Stomach (tissue), 9 donors: Measurements from ENCODE around the gene TEX29. TPM values are rescaled to one million over a fixed set of nuclear protein-coding genes. Genes with fewer than 3 reads are reported as not detected.

ENCODE experiments used
- DNase-seq, 2 donors: peaks; one replicate each; pipeline versions ENCODE4 v3.0.0 to v3.0.0-alpha.2; 2013 to 2019
- H3K27ac ChIP-seq, 5 donors: fragments of 200-600 bp in 4 of 5; sonication (generic) in 4 of 5; one replicate each; pipeline ENCODE4 v1.5.1; 2013 to 2019; ENCODE audit warnings: mild to moderate bottlenecking in 1 of 5, moderate library complexity in 1 of 5
- H3K27me3 ChIP-seq, 3 donors: fragments of 200-600 bp; sonication (generic); one replicate each; pipeline ENCODE4 v1.5.1; 2017 to 2019; ENCODE audit warnings: mixed run types in 1 of 3
- H3K36me3 ChIP-seq, 4 donors: fragments of 200-600 bp; sonication (generic); 1 replicate in 3 of 4; 2 replicates in 1 of 4; pipeline ENCODE4 v1.5.1; 2016 to 2019
- H3K4me1 ChIP-seq, 4 donors: fragments of 200-600 bp; sonication (generic); one replicate each; pipeline ENCODE4 v1.5.1; 2016 to 2019
- H3K4me3 ChIP-seq, 4 donors: fragments of 200-600 bp; sonication (generic) in 3 of 4; one replicate each; pipeline ENCODE4 v1.5.1; 2016 to 2019; ENCODE audit warnings: mild to moderate bottlenecking in 1 of 4
- H3K9me3 ChIP-seq, 4 donors: fragments of 200-600 bp; sonication (generic); one replicate each; pipeline ENCODE4 v1.5.1; 2016 to 2019
- EP300 ChIP-seq: sonication (generic); formaldehyde crosslinking; IDR thresholded peaks from one replicate; pipeline ENCODE4 v1.6.1; 2017; ENCODE audit warnings: antibody characterized with exemption
- POLR2A ChIP-seq, 4 donors: fragments of 450-650 bp; IDR thresholded peaks; one replicate each; pipeline ENCODE4 v1.6.1; 2016; ENCODE audit warnings: antibody characterized with exemption in 4 of 4, control low read depth in 2 of 4, mild to moderate bottlenecking in 1 of 4, moderate library complexity in 1 of 4
- POLR2AphosphoS5 ChIP-seq, 3 donors: sonication (generic); formaldehyde crosslinking; IDR thresholded peaks; one replicate each; pipeline ENCODE4 v1.6.1; 2016; ENCODE audit warnings: antibody characterized with exemption in 3 of 3
- WGBS, 5 donors: extraction: QIAGEN DNeasy Blood & Tissue Kit in 3 of 5; methylation state at CpG; one replicate each; pipeline versions ENCODE4 v1.1.5 to v1.1.7; 2013 to 2018; 5-methylcytosine and 5-hydroxymethylcytosine counted together
- intact Hi-C: fragments of 100-400 bp; cut with DNase I; formaldehyde crosslinking; loops from one replicate; pipeline ENCODE4 v1.15.1; 2023; ENCODE audit warnings: low total_unique reads
- polyA plus RNA-seq, 3 donors: library from polyadenylated mRNA; stranded (reverse); fragments of 200-250 nt; gene quantifications; one replicate each; pipeline ENCODE4 v1.2.3, GENCODE V29; 2013
- total RNA-seq, 5 donors: library from RNA; depleted of rRNA; stranded (reverse); fragments of >200 nt; gene quantifications; one replicate each; pipeline versions ENCODE4 v1.1.0 to v1.2.3, GENCODE V29; 2014 to 2016
- TF ChIP-seq, protein P1 (sequence below), 7 experiments: fragments of 450-650 bp in 4 of 7; fragments of 200-600 bp in 3 of 7; sonication (generic) in 3 of 7; IDR thresholded peaks; one replicate each; pipeline ENCODE4 v1.5.1; 2016 to 2019; ENCODE audit warnings: antibody characterized with exemption in 7 of 7, control low read depth in 2 of 7, mild to moderate bottlenecking in 1 of 7
- donor health status: healthy with polysubstance abuse.
- donor health status: Bipolar disorder and iron deficiency.
- donor health status: healthy.

The TEX29 gene
- total and polyA plus RNA-seq, 8 donors: 0.87 to 2.2 TPM; not detected in 6

DNA sequence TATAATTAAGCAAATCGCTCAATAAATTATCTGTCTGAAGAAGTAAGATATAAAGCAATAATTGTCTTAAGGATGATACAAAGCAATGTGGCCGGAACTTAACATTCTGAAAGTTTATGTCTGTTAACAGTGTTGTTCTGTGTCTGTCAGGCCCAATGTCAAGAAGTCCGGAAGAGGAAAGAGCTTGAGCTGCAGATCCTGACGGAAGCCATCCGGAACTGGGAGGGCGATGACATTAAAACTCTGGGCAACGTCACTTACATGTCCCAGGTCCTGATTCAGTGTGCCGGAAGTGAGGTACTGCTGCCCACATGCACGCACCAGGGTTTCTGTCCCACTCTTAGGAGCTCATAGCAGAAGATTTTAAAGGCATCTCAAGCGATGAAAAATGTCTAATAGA, 45.1 kb upstream of the TEX29 start:
- TF ChIP-seq EP300: no peak
- no peak for TF ChIP-seq POLR2A (IDR thresholded peaks at IDR 0.05)
- TF ChIP-seq, protein P1, sequence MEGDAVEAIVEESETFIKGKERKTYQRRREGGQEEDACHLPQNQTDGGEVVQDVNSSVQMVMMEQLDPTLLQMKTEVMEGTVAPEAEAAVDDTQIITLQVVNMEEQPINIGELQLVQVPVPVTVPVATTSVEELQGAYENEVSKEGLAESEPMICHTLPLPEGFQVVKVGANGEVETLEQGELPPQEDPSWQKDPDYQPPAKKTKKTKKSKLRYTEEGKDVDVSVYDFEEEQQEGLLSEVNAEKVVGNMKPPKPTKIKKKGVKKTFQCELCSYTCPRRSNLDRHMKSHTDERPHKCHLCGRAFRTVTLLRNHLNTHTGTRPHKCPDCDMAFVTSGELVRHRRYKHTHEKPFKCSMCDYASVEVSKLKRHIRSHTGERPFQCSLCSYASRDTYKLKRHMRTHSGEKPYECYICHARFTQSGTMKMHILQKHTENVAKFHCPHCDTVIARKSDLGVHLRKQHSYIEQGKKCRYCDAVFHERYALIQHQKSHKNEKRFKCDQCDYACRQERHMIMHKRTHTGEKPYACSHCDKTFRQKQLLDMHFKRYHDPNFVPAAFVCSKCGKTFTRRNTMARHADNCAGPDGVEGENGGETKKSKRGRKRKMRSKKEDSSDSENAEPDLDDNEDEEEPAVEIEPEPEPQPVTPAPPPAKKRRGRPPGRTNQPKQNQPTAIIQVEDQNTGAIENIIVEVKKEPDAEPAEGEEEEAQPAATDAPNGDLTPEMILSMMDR (IDR thresholded peaks at IDR 0.05): no peak
- no peak for TF ChIP-seq POLR2AphosphoS5 (IDR thresholded peaks at IDR 0.05)
- no peak for DNase-seq
- Histone ChIP-seq H3K4me1 (peaks cover 0 to 6% (median under 1%) of the 10 kb centered on the region in 4 donors), H3K9me3 (no peaks in the 10 kb centered on the region), H3K27ac (no peak overlapping the region), H3K36me3 (peaks cover 12 to 91% (median 84%) of the 10 kb centered on the region in 4 donors), H3K27me3 (no peaks in the 10 kb centered on the region), H3K4me3 (no peak overlapping the region)
- 90 to 96% (median 94%) methylated on average over 10 of the region's 10 CpGs for WGBS, 5 donors
- intact Hi-C loops: no loop called here

GRCh38 chr13:111275995-111276618, 44.3 kb upstream of the TEX29 start:
- DNase-seq: no peak
- Histone ChIP-seq H3K27ac (no peak overlapping the region), H3K9me3 (no peaks in the 10 kb centered on the region), H3K36me3 (peaks cover 15 to 93% (median 84%) of the 10 kb centered on the region in 4 donors), H3K27me3 (no peaks in the 10 kb centered on the region), H3K4me1 (peaks cover 0 to 5% (median 2%) of the 10 kb centered on the region in 4 donors), H3K4me3 (no peak overlapping the region)
- WGBS, 5 donors: 84 to 94% (median 91%) methylated on average over 4 to 5 of the region's 5 CpGs
- intact Hi-C loops: no loop called here
- TF ChIP-seq POLR2AphosphoS5 (IDR thresholded peaks at IDR 0.05): no peak

- no peak for DNase-seq
- intact Hi-C loops: no loop called here
- no peak overlapping the region for H3K4me3 ChIP-seq
- H3K9me3 ChIP-seq: no peaks in the 10 kb centered on the region
- peaks cover 0 to 20% (median 13%) of the 10 kb centered on the region in 4 donors for H3K4me1 ChIP-seq
- TF ChIP-seq POLR2AphosphoS5 (IDR thresholded peaks at IDR 0.05): no peak
- TF ChIP-seq, protein P1 (IDR thresholded peaks at IDR 0.05): no peak
- TF ChIP-seq POLR2A (IDR thresholded peaks at IDR 0.05): no peak
- TF ChIP-seq EP300: no peak
- H3K27ac ChIP-seq: peak overlapping the region in 1 of 5 donors; percentile 1
- 91 to 97% (median 95%) methylated on average over 10 of the region's 10 CpGs for WGBS, 5 donors
- H3K36me3 ChIP-seq: peaks cover 20 to 95% (median 82%) of the 10 kb centered on the region in 4 donors
- no peaks in the 10 kb centered on the region for H3K27me3 ChIP-seq
Measured at GRCh38 chr13:111278258-111278657, 42.2 kb upstream of the TEX29 start.

- no peak for DNase-seq
- intact Hi-C loops: no loop called here
- peaks cover 27 to 95% (median 82%) of the 10 kb centered on the region in 4 donors for H3K36me3 ChIP-seq
- H3K27ac ChIP-seq: peak overlapping the region in 1 of 5 donors; percentile 1
- H3K4me3 ChIP-seq: no peak overlapping the region
- H3K9me3 ChIP-seq: no peaks in the 10 kb centered on the region
- H3K4me1 ChIP-seq: peaks cover 0 to 24% (median 16%) of the 10 kb centered on the region in 4 donors
- WGBS, 5 donors: 88 to 94% (median 93%) methylated on average over 17 of the region's 17 CpGs
- H3K27me3 ChIP-seq: no peaks in the 10 kb centered on the region
- TF ChIP-seq, protein P1 (IDR thresholded peaks at IDR 0.05): no peak
- TF ChIP-seq POLR2A (IDR thresholded peaks at IDR 0.05): no peak
- TF ChIP-seq POLR2AphosphoS5 (IDR thresholded peaks at IDR 0.05): no peak
- no peak for TF ChIP-seq EP300
Measured at GRCh38 chr13:111278743-111279652, 41.4 kb upstream of the TEX29 start.
